ENCODE data around the gene FOXK2. TPM values are rescaled to one million over a fixed set of nuclear protein-coding genes. Genes with fewer than 3 reads are reported as not detected.

Gene FOXK2
- total and polyA plus RNA-seq, 5 donors, result 19.9 to 69.1 (median 39.0) TPM

DNA sequence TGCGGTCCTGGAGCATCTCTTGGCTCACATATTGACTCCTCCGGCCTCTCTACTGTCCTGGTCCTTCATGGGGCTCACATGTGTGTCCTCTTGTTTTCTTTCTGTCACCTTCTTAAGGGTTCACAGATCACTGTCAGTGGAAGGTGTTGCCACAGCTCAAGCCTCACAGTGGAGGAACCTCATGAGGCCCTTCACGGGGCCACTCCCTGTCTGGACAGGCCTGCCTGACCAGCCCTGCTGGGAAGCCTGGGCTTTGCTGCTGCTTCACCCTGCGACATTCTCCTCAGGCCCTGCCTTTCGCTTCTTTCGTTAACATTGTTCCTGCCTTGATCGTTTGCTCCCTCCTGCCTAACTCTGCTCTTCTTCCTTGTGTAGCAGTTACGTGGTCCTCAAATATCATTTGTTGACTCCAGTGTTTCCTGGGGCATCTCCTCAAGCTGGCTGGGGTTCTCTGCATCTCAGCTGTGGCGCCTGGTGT lies 72.8 kb downstream of the FOXK2 start:
- no peaks in the 10 kb centered on the region for H3K9me3 ChIP-seq (ENCODE audit: control insufficient read depth, low read length)
- H3K27me3 ChIP-seq (ENCODE audit: control insufficient read depth, insufficient read depth), result no peaks in the 10 kb centered on the region
- intact Hi-C loops (cut with DNase I), result no loop called here
- peaks cover 10% of the 10 kb centered on the region for H3K4me1 ChIP-seq (ENCODE audit: control insufficient read depth, insufficient read depth, low read length)
- DNase-seq (peak in 1 of 3 donors; percentile 48), ATAC-seq (peak; percentile 23 to 26)
- H3K27ac ChIP-seq (ENCODE audit: low read length), result peak overlapping the region; percentile 75
- 49% methylated on average over 9 of the region's 9 CpGs for WGBS
- no peak overlapping the region for H3K4me3 ChIP-seq (ENCODE audit: low read length)

DNA sequence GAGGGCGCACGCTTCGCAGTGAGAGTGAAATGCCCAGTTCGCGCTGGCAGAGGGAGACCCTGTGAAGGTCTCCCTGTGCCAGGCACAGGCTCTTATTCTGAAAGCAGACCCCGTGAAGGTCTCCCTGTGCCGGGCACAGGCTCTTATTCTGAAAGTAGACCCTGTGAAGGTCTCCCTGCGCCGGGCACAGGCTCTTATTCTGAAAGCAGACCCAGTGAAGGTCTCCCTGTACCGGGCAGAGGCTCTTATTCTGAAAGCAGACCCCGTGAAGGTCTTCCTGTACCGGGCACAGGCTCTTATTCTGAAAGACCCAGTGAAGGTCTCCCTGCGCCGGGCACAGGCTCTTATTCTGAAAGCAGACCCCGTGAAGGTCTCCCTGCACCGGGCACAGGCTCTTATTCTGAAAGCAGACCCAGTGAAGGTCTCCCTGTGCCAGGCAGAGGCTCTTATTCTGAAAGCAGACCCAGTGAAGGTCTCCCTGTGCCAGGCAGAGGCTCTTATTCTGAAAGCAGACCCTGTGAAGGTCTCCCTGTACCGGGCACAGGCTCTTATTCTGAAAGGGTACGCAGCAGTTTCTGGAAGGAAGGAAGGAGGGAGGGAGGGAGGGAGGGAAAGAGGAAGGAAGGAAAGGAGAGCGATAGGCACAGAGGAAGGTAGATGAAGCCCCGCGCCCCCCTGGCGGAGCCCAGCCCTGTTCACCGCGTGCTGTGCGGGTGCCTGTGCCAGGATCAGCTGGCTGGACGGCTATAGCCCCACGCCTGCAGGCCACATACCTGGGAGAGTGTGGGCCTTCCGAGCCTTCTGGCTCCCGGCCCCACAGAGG lies 73.4 kb downstream of the FOXK2 start:
- H3K4me1 ChIP-seq (ENCODE audit: control insufficient read depth, insufficient read depth, low read length), result peaks cover 10% of the 10 kb centered on the region
- H3K27me3 ChIP-seq (ENCODE audit: control insufficient read depth, insufficient read depth), result no peaks in the 10 kb centered on the region
- DNase-seq (peak; percentile 73 to 81 (median 80)), ATAC-seq (peak; percentile 47 to 56)
- H3K27ac ChIP-seq (ENCODE audit: low read length), result peak overlapping the region; percentile 75
- WGBS, result 10% methylated on average over 29 of the region's 29 CpGs
- intact Hi-C loops (cut with DNase I), result no loop called here
- H3K9me3 ChIP-seq (ENCODE audit: control insufficient read depth, low read length), result no peaks in the 10 kb centered on the region
- H3K4me3 ChIP-seq (ENCODE audit: low read length), result peak overlapping the region; percentile 37

DNA sequence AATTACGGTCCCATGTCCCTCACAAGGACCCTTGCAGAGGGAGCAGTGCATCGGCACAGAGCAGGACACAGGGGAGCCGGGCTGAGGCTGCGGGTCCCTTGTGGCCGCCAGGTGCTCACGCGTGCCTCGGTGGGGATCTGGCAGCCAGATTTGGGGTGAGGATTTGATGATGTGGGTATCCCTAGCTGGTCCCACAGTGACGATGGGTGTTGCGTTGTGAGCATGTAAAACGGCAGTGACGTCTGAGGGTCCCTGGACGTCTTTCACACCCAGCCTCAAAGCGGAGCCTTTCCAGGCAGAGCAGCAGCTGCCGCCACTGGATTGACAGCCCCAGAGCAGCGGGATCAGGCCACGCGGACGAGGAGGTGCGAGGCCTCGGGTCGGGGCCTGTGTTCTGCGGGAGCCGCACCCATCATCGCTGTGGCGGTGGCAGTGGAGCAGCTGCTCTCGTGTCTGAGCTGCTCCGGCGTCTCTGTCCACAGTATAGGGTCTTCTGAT lies 74.1 kb downstream of the FOXK2 start:
- H3K27me3 ChIP-seq (ENCODE audit: control insufficient read depth, insufficient read depth), result no peaks in the 10 kb centered on the region
- peaks cover 10% of the 10 kb centered on the region for H3K4me1 ChIP-seq (ENCODE audit: control insufficient read depth, insufficient read depth, low read length)
- H3K4me3 ChIP-seq (ENCODE audit: low read length), result peak overlapping the region; percentile 37
- intact Hi-C loops (cut with DNase I), result no loop called here
- WGBS, result 43% methylated on average over 29 of the region's 29 CpGs
- H3K9me3 ChIP-seq (ENCODE audit: control insufficient read depth, low read length), result no peaks in the 10 kb centered on the region
- peak in 1 of 3 donors; percentile 79 for DNase-seq
- peak overlapping the region; percentile 75 for H3K27ac ChIP-seq (ENCODE audit: low read length)
- ATAC-seq, result peak; percentile 5 to 8

DNA sequence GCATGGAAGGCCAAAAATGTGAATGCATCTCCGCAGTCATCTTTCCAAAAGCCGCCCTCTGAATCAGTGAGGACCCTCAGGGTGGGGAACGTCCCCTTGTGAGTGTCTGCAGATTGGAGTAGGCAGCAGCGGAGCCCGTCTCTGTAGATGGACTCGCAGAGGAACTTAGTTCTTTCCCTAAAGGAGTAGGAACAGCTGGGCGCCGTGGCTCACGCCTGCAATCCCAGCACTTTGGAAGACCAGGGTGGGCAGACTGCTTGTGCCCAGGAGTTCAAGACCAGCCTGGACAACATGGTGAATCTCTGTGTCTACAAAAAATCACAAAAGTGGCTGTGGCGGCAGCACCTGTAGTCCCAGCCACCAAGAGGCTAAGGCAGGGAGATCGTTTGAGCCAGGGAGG lies 75.0 kb downstream of the FOXK2 start:
- intact Hi-C loops (cut with DNase I), result no loop called here
- 94% methylated on average over 11 of the region's 11 CpGs for WGBS
- H3K4me1 ChIP-seq (ENCODE audit: control insufficient read depth, insufficient read depth, low read length), result peaks cover 10% of the 10 kb centered on the region

DNA sequence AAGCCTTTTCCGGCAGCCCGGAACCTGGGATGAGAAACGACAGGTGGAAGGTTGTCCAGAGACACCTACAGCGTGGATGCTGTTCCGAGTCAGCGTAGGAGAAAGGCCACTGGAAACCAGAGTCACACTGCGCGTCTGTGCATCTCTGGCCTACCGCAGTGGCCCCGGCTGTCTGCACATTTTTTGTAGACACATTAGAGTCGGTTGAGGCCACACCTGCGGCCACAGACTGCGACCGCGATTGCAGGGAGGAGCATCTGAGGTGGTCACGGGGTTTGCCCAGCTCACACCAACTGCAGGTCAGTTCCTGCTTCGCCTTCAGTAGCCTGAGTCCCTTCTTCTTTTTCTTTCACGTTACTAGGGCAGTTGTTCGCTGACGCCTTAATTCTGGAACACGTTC lies 76.4 kb downstream of the FOXK2 start:
- no peak overlapping the region for H3K27ac ChIP-seq (ENCODE audit: low read length)
- ATAC-seq (no peak), DNase-seq (peak in 1 of 3 donors; percentile 49)
- WGBS, result 93% methylated on average over 21 of the region's 21 CpGs
- H3K4me1 ChIP-seq (ENCODE audit: control insufficient read depth, insufficient read depth, low read length), result peaks cover 15% of the 10 kb centered on the region
- H3K9me3 ChIP-seq (ENCODE audit: control insufficient read depth, low read length), result no peaks in the 10 kb centered on the region
- no peaks in the 10 kb centered on the region for H3K27me3 ChIP-seq (ENCODE audit: control insufficient read depth, insufficient read depth)
- H3K4me3 ChIP-seq (ENCODE audit: low read length), result no peak overlapping the region
- intact Hi-C loops (cut with DNase I), result no loop called here

More for the DNA sequence above, 75.0 kb downstream of the FOXK2 start:
- ATAC-seq (no peak), DNase-seq (peak in 1 of 3 donors; percentile 21)
- Histone ChIP-seq H3K4me3 (ENCODE audit: low read length) (no peak overlapping the region), H3K27me3 (ENCODE audit: control insufficient read depth, insufficient read depth) (no peaks in the 10 kb centered on the region), H3K27ac (ENCODE audit: low read length) (no peak overlapping the region), H3K9me3 (ENCODE audit: control insufficient read depth, low read length) (no peaks in the 10 kb centered on the region)

DNA sequence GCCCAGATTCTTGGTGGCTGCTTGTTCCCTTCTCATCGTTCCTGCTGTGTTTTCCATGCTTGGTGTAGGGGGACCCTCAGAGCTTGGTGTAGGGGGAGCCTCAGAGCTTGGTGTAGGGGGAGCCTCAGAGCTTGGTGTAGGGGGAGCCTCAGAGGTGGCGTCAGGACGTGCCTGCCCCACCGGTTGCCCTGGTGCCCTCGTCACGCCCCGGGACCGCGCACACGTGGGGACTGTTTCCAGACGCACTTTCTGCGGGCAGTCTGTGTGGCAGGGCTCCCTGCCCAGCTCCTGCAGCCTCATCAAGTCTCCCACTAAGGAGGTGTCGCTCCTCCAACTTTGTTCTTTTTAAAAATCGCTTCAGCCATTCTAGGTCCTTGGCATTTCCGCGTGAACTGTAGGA lies 76.8 kb downstream of the FOXK2 start:
- no peaks in the 10 kb centered on the region for H3K9me3 ChIP-seq (ENCODE audit: control insufficient read depth, low read length)
- no peak overlapping the region for H3K27ac ChIP-seq (ENCODE audit: low read length)
- no peak overlapping the region for H3K4me3 ChIP-seq (ENCODE audit: low read length)
- H3K4me1 ChIP-seq (ENCODE audit: control insufficient read depth, insufficient read depth, low read length), result peaks cover 15% of the 10 kb centered on the region
- intact Hi-C loops (cut with DNase I), result no loop called here
- H3K27me3 ChIP-seq (ENCODE audit: control insufficient read depth, insufficient read depth), result no peaks in the 10 kb centered on the region
- WGBS, result 85% methylated on average over 16 of the region's 16 CpGs
- DNase-seq (peak in 1 of 3 donors; percentile 38), ATAC-seq (no peak)

DNA sequence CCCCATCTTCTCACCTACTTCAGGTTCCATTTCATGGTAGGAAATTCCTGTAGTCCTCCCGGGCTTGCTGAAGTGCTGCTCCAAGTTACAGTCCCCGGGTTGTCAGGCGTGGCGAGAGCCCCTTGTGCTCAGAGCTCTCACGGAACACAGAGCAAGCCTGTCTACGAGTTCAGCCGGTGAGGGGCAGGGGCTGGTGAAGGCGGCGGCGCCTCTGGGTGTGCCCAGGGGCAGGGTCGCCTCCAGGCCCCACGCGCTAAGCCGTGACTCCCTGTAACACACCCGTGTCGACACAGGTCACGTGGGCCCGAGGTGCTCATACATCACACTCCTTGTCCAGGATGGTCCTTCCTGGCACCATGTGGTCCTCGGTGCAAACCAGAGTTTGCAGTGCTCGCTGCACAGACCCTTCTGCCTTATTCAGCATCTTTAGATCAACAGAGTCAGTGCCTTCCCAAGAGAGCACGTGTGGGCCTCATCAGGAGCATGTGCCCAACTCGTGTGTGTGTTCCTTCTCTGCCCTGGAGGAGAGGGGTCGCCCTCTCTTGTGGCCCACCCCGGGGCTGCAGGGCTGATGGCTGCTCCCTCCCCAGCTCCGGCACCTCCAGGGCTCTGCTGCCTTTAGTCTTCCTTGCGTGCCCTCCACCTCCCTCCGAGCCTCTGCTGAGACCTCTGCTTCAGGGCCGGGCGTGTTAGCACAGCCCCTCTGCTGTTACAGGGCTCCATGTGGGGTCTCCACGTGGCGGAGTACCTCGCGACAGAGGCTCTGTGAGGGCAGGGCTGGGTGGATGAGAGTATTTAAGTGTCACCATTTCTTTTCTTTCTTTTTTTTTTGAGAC lies 77.5 kb downstream of the FOXK2 start:
- peaks cover 15% of the 10 kb centered on the region for H3K4me1 ChIP-seq (ENCODE audit: control insufficient read depth, insufficient read depth, low read length)
- 89% methylated on average over 33 of the region's 33 CpGs for WGBS
- ATAC-seq, result no peak

DNA sequence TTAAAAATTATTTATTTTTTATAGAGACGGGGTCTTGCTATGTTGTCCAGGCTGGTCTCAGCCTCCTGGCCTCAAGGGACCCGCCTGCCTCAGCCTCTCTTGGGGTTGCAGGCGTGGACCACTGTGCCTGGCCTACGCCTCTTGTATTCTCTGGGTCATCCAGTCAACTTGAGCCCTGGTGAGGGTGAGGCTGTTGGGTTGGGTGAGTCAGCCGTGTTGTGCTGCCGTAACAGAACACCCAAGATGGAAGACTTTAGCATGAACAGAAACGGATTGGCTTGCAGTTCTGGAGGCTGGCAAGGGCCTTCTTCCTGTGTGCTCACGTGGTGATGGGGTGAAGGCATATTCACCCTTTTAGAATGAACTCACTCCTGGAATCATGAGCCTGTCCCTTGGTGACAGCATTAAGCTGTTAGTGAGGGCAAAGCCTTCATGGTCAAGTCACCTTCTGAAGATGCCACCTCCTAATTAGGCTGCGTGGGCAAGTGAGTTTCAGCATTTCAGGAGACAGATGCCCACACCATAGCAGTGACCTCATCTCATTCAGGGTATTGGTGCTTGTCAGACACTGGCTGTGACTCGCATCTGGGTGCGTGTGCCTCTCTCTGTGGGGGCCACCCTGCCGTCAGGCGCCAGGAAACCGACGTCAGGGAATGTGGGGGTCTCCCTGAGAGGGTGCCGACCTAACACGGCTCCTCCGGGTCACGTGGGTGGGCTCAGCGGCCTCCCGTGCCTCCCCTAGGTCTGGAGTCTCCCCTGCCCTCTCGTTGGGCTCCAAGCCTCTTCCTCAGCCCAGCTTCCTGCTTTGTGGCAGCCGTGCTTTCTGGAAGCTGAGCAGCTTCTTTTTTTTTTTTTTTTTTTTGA lies 79.0 kb downstream of the FOXK2 start:
- H3K27ac ChIP-seq (ENCODE audit: low read length), result no peak overlapping the region
- DNase-seq (peak in 2 of 3 donors; percentile 39 to 46), ATAC-seq (no peak)
- 71% methylated on average over 23 of the region's 23 CpGs for WGBS
- no peak overlapping the region for H3K4me3 ChIP-seq (ENCODE audit: low read length)
- no peaks in the 10 kb centered on the region for H3K9me3 ChIP-seq (ENCODE audit: control insufficient read depth, low read length)
- peaks cover 14% of the 10 kb centered on the region for H3K4me1 ChIP-seq (ENCODE audit: control insufficient read depth, insufficient read depth, low read length)
- H3K27me3 ChIP-seq (ENCODE audit: control insufficient read depth, insufficient read depth), result no peaks in the 10 kb centered on the region
- intact Hi-C loops (cut with DNase I), result no loop called here

More for the DNA sequence above, 77.5 kb downstream of the FOXK2 start:
- Histone ChIP-seq H3K4me3 (ENCODE audit: low read length) (no peak overlapping the region), H3K27ac (ENCODE audit: low read length) (no peak overlapping the region), H3K9me3 (ENCODE audit: control insufficient read depth, low read length) (no peaks in the 10 kb centered on the region), H3K27me3 (ENCODE audit: control insufficient read depth, insufficient read depth) (no peaks in the 10 kb centered on the region)
- intact Hi-C loops (cut with DNase I), result no loop called here
- peak in 1 of 3 donors; percentile 54 for DNase-seq

DNA sequence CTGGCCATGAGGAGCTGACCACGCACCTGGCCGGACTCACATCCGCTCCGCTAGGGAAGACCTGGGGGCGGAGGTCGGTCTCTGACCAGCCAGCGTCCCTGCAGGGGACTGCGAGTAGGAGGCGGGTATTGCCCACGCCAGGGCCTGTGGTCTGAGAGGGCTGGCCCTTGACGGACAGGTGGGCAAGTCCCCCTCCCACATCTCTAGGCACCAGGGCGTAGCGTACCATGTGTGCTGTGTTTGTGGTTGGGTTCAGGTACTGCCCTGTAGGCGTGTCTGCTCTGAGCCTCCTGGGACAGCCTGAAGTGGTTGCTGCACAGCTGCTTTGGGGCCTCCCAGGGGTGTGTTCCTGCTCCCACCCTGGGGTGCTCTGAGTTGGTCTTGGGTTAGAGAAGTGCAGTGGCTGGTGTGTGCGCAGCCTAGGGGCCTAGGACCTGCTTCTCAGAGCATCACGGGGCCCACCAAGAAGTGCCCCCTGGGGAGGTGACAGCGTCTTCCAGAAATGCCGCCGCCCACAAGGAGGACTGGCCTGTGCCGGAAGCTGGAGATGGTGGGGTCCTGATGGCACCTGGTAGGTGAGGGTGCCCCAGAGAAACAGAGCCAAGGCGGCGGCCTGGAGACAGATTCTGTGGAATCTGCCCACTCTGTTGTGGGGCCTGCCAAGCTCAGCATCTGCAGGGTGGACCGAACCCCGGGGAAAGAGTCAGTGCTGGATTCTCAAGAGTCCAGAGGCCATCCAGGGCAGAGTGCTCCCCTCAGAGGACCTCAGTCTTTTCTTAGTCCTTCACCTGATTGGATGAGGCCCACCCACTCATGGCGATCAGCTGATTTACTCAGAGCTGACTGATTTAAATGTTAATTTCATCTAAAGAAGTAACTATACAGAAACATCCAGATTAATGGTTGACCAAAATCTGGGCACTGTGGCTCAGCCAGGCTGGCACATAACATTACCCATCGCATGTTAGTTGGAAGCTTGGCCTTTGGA lies 80.4 kb downstream of the FOXK2 start:
- Histone ChIP-seq H3K27me3 (ENCODE audit: control insufficient read depth, insufficient read depth) (no peaks in the 10 kb centered on the region), H3K27ac (ENCODE audit: low read length) (no peak overlapping the region), H3K4me1 (ENCODE audit: control insufficient read depth, insufficient read depth, low read length) (peaks cover 9% of the 10 kb centered on the region), H3K4me3 (ENCODE audit: low read length) (no peak overlapping the region), H3K9me3 (ENCODE audit: control insufficient read depth, low read length) (no peaks in the 10 kb centered on the region)
- intact Hi-C loops (cut with DNase I), result no loop called here
- WGBS, result 91% methylated on average over 26 of the region's 26 CpGs
- ATAC-seq (no peak), DNase-seq (peak in 2 of 3 donors; percentile 32 to 55)
